Activated CD8-positive, alpha-beta memory T cell treated with anti-CD3 and anti-CD28 coated beads for 36 hours (primary cell): Measurements from ENCODE around the gene PAIP1. TPM values are rescaled to one million over a fixed set of nuclear protein-coding genes. Genes with fewer than 3 reads are reported as not detected.
"Not testable (repeated sequence)": the region's sequence is repeated elsewhere in the genome, so short reads cannot be mapped to it uniquely, and the experiment has no call there.

Experiments
- CTCF ChIA-PET: fragments of 350-600 bp; sonication (Branson Sonifier 250); formaldehyde crosslinking; loops from one replicate; lab custom pipeline; 2021; ENCODE audit warnings: antibody characterized with exemption; lab: Charles Lee
- POLR2A ChIA-PET: fragments of 350-600 bp; sonication (Branson Sonifier 250); formaldehyde crosslinking; loops from one replicate; lab custom pipeline; 2021; ENCODE audit warnings: antibody characterized with exemption; lab: Charles Lee
- total RNA-seq, 2 experiments: library from RNA; stranded (reverse); gene quantifications; one replicate each; pipeline ENCODE4 v1.2.3, GENCODE V29; 2021

Gene PAIP1
- total RNA-seq, 2 experiments from 2014 or later = 51.2 to 56.2 TPM

DNA sequence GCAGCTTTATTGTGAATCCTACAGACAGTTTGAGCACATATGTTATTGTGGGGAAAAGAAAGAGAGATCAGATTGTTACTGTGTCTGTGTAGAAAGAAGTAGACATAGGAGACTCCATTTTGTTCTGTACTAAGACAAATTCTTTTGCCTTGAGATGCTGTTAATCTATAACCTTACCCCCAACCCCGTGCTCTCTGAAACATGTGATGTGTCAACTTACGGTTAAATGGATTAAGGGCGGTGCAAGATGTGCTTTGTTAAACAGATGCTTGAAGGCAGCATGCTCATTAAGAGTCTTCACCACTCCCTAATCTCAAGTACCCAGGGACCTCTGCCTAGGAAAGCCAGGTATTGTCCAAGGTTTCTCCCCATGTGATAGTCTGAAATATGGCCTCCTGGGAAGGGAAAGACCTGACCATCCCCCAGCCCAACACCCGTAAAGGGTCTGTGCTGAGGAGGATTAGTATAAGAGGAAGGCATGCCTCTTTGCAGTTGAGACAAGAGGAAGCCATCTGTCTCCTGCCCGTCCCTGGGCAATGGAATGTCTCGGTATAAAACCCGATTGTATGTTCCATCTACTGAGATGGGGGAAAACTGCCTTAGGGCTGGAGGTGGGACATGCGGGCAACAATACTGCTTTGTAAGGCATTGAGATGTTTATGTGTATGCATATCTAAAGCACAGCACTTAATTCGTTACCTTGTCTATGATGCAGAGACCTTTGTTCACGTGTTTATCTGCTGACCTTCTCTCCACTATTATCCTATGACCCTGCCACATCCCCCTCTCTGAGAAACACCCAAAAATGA lies 23.7 kb upstream of the PAIP1 start:
- CTCF ChIA-PET = not testable (repeated sequence)

DNA sequence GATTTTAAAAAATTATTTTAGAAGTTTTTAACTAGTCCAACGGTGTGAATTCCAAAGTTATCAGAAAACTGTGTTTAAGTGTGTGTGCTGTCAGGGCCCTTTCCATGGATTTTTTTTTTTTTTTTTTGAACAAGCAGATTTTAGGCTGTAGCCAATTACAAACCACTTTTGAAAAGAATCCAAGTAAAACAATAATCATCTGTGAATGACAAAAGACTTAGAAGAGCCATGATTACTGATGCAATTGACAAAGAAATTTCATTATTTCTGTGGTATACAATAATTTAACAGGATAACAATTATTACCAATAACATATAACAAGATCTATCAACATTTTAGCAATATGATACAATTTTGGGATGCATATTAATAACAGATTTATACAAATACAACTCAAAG lies 16.2 kb upstream of the PAIP1 start:
- ChIA-PET CTCF (no interaction called here), POLR2A (no interaction called here)

More for the DNA sequence above, 23.7 kb upstream of the PAIP1 start:
- POLR2A ChIA-PET = not testable (repeated sequence)

GRCh38 chr5:43572357-43572756 lies 15.5 kb upstream of the PAIP1 start:
- CTCF ChIA-PET = no interaction called here

DNA sequence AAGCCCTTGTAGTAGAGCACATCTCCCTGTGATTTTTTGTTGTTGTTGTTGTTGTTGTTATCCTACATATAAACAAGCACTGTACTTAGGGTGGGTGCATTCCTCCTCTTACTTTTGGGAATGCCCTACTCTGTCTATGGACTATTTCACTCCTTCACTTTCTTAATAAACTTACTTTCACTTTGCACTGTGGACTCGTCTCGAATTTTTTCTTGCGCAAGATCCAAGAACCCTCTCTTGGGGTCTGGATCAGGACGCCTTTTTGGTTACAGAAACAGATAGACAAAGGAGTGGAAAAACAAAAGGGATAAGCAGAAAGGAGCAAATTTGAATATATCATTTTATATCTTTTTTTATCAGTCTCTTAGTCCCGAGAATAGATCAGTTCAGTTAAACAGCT lies 14.4 kb upstream of the PAIP1 start:
- CTCF ChIA-PET = no interaction called here
- POLR2A ChIA-PET = no interaction called here

More at GRCh38 chr5:43572357-43572756, 15.5 kb upstream of the PAIP1 start:
- POLR2A ChIA-PET = no interaction called here

- CTCF ChIA-PET = no interaction called here
- POLR2A ChIA-PET = no interaction called here
Measured at GRCh38 chr5:43570450-43571158, 13.7 kb upstream of the PAIP1 start.

DNA sequence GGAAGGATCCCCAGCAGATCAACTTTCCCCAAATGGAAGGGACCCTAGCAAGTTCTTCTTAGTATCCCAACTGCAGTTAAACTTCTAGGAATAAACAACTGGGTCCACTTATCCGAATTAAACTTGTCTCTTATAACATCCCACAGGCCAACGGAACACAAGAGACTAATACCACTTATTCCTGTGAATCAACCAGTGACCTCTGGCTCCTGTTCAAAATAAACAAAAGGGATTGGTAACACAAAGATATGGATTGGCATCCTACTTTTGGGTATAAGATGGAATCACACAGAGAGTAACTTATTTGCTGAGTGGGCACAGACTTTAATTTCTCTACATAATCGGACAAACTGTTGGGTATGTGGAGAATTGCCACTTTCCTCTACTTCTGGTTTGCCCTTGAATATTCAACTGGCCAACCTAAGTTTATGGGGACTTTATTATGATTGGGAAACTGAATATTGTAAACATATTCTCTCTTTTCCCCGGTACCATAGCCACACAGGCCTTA lies 12.4 kb upstream of the PAIP1 start:
- ChIA-PET CTCF (no interaction called here), POLR2A (no interaction called here)

- ChIA-PET POLR2A (no interaction called here), CTCF (interaction anchor here (0.7 kb wide), 1 partner anchor 601 kb away, joined by 3 read pairs; no protein-coding TSS in a partner anchor)
Measured at GRCh38 chr5:43567967-43568366, 11.1 kb upstream of the PAIP1 start.

GRCh38 chr5:43565043-43565442 lies 8.2 kb upstream of the PAIP1 start:
- CTCF ChIA-PET = no interaction called here
- POLR2A ChIA-PET = no interaction called here

DNA sequence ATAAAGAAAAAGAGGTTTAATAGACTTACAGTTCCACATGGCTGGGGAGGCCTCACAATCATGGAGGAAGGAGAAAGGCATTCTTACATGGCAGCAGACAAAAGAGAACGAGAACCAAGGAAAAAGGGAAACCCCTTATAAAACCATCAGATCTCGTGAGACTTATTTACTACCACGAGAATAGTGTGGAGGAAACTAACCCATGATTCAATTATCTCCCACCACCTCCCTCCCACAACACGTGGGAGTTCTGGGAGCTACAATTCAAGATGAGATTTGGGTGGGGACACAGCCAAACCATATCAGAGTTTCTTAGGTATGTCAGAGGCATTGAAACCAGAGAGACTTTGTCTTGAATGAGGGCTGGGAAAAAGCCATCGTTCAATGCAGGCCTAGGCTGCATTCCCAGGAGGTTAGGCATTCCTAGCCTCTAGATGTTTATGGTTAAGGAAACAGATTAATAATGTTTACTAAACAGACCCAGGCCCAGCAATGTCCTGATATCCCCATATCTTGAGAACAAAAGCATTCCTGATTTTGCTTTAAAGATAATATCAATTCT lies 7.5 kb upstream of the PAIP1 start:
- CTCF ChIA-PET = no interaction called here
- POLR2A ChIA-PET = no interaction called here

- ChIA-PET CTCF (no interaction called here), POLR2A (no interaction called here)
Measured at GRCh38 chr5:43563321-43563720, 6.4 kb upstream of the PAIP1 start.

- ChIA-PET POLR2A (no interaction called here), CTCF (no interaction called here)
Measured at GRCh38 chr5:43561356-43561755, 4.5 kb upstream of the PAIP1 start.

DNA sequence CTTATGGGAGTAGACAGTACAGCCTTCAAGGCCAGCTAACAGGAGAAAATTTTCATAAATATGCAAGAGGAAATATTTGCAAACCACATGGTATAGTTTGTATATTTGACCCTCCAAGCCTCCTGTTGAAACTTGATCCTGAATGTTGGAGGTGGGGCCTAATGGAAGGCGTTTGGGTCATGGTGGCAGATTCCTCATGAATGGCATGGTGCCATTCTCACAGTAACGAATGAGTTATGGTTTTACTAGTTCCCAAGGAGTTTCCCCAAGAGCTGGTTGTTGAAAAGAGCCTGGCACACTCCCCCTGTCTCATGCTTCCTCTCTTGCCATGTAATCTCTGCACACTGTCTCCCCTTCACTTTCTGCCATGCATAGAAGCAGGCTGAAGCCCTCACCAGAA lies 3.3 kb upstream of the PAIP1 start:
- CTCF ChIA-PET = no interaction called here
- POLR2A ChIA-PET = no interaction called here

DNA sequence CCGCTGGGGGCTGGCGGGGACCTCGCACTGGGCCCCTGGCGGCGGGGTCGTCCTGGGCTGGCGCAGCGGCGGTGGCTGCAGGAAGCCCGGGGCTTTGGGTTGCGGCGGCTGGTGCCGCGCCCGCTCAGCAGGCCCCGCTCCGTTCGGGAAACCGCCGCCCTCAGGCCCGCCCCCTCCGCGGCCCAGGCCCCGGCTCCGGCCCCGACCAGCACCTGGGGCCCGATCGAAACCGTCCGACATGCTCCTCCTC lies 345 bp downstream of the PAIP1 start:
- CTCF ChIA-PET = interaction anchor here (1.5 kb wide), 1 partner anchor 42 kb away, joined by 4 read pairs; the partner anchor contains the start of gene C5orf34
- POLR2A ChIA-PET = interaction anchor here (1.0 to 1.9 kb wide), 2 partner anchors 48 to 72 kb away, joined by 3 to 14 read pairs; partner anchors contain the start of gene TMEM267

DNA sequence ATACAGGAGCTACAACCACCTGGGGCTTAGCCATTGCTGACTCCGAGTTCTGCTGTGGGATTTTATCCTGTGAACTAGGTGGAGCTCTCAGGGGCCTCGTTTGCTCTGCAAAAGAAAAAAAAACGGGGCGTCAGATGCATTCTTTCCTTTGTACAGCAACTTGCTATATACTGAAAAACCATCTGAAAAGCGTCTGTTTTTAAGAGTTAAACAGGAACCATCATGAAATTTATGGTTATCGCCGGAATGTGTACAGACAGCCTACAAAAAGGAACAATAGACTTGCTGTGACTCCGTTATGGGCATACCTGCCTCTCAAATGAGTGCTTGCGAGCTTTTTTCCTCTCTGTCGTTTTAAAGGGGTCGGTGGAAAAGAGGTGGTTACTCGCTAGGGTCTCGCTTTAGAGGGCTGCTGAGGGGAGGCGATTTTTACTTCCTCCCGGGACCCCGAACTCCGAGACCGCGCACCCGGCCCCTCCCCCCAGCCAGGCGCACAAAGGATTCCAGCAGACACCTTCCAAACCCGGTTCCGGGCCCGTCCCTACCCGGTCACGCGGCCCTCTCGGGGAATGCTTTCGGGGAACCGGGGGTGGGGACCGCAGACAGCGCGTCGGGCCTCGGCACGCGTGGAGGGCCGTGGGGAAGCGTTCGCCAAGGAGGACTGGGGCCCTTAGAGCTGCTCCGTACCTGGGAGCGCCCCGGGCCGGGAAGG lies 826 bp downstream of the PAIP1 start:
- CTCF ChIA-PET = interaction anchor here (1.0 to 1.5 kb wide), 3 partner anchors 41 to 72 kb away, joined by 3 to 7 read pairs (median 4); partner anchors contain the start of genes C5orf34, NNT and TMEM267

DNA sequence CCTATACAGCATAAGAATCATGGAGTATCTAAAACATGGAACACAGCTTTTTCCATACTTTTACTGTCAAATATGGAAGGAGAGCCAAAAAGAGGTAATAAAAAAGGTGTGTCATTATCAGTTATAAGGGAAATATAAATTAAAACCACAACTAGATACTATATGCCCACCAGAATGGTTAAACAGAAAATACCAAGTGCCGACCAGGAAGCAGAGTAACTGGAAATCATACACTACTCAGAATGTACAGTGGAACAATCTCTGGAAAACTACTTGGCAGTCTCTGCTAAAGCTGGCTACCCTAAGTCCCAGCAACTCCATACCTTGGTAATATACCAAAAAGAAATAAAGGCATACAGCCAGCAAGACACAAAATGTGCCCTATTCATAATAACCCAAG lies 2.4 kb downstream of the PAIP1 start:
- POLR2A ChIA-PET = interaction anchor here (0.6 to 1.5 kb wide), 5 partner anchors 9 to 241 kb away, joined by 3 to 5 read pairs (median 4); partner anchors contain the start of genes HMGCS1 and TMEM267
- CTCF ChIA-PET = interaction anchor here (1.4 kb wide), 1 partner anchor 48 kb away, joined by 7 read pairs; the partner anchor contains the start of gene NNT

More for the DNA sequence above, 826 bp downstream of the PAIP1 start:
- POLR2A ChIA-PET = interaction anchor here (0.7 to 1.9 kb wide), 6 partner anchors 18 to 547 kb away, joined by 3 to 14 read pairs (median 4); partner anchors contain the start of genes C5orf34, HMGCS1 and TMEM267

DNA sequence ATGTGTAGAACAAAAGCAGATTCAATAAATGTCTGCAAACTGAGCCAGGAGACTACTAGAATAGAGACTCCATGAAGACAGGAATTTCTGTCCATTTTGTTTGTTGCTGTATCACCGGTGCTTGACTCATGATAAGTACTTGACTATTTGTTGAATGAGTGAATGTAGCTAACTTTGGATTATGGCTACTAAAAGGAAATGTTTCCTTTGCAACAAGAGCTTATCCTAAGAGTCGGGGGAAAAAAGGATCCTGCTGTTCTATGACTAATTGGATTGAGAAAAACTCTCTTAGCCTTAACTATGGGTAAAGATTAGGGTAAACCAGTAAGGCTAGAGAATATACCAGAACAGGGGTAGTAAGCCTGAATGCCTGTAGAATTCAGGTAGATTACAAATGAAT lies 3.5 kb downstream of the PAIP1 start:
- POLR2A ChIA-PET = no interaction called here
- CTCF ChIA-PET = no interaction called here

- CTCF ChIA-PET = no interaction called here
- POLR2A ChIA-PET = interaction anchor here (1.4 kb wide), 1 partner anchor 68 kb away, joined by 7 read pairs; the partner anchor contains the start of gene TMEM267
Measured at GRCh38 chr5:43551731-43552130, 5.1 kb downstream of the PAIP1 start.

DNA sequence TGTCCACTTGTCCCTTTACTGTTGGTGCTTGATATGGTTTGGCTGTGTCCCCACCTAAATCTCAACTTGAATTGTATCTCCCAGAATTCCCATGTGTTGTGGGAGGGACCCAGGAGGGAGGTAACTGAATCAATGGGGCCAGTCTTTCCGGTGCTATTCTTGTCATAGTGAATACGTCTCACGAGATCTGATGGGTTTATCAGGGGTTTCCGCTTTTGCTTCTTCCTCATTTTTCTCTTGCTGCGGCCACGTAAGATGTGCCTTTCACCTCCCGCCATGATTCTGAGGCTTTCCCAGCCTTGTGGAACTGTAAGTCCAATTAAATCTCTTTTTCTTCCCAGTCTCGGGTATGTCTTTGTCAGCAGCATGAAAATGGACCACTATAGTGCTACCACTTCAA lies 7.6 kb downstream of the PAIP1 start:
- POLR2A ChIA-PET, CTCF ChIA-PET: not testable (repeated sequence)

- POLR2A ChIA-PET = interaction anchor here (1.2 kb wide), 1 partner anchor 64 kb away, joined by 3 read pairs; the partner anchor contains the start of gene TMEM267
- CTCF ChIA-PET = no interaction called here
Measured at GRCh38 chr5:43548358-43548757, 8.5 kb downstream of the PAIP1 start.
